GM18505 (cell line): ENCODE measurements around the gene GPC5.

Experiments used
- ATAC-seq: cut with Tn5 transposase; IDR thresholded peaks from one replicate; pipeline ENCODE4 v1.9.1; 2021; ENCODE audit not compliant: unreplicated experiment
- POLR2A ChIP-seq: IDR thresholded peaks from 4 replicates; pipeline ENCODE4 v1.6.1; 2011; ENCODE audit warnings: borderline replicate concordance; ENCODE audit not compliant: insufficient read depth, insufficient read length; ENCODE audit errors: extremely low read depth

The GPC5 gene

GRCh38 chr13:91523116-91523515 lies 124.7 kb downstream of the GPC5 start:
- ATAC-seq = no peak
- no peak for TF ChIP-seq POLR2A

- ATAC-seq = no peak
- no peak for TF ChIP-seq POLR2A
Measured at GRCh38 chr13:91526543-91527033, 128.2 kb downstream of the GPC5 start.

DNA sequence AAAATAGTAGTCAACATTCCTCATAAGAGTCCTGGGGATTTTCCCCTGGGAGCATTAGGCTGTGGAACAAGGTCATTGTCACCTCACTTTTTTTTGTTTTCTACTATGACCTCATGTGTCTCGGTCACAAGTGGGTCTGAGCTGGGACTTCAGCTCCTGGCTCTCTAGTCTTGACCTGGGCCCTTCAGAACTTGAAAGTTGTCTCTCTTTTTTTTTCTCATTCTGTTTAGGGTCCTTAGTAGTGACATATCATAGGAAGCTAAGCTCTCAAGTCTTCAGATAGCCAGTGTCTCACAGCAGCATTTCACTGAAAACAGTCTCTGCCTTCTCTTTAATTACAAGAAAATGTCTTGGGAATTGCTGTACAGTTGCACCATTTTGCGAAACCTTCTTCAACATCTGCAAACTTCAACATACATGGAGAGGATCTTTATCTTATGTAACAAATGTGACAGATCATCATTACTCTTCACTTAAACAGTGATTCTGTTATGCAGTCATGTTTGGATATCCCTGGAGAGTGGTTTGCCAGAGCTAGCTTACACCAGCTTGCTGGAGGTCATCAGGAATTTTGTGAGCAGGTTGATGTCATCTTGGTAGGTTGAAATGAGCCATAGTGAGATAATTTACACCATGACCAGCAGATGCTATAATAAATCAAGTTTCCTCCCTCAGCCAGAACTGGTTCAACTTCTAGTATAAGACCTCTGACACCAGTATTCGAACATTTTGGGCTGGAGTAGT lies 131.5 kb downstream of the GPC5 start:
- no peak for ATAC-seq
- TF ChIP-seq POLR2A = no peak

- no peak for TF ChIP-seq POLR2A
Measured at GRCh38 chr13:91531646-91532045, 133.2 kb downstream of the GPC5 start.

DNA sequence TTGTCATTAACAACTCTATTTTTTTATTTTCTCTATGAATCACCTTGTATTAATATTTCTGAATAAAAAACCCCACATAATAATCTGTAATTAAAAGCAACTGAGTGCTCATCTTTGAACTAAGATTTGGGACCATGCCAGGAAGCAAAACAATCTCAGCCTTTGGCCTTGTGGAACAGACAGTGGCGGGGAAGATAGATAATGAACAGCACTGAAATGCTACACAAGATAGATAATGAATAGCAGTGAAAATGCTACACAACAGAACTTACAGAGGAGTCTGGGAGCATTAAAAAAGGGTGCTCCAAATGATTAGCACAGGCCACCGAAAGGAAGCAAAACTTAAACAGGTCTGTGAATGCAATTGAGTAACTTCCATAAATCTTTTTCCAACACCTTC lies 134.9 kb downstream of the GPC5 start:
- no peak for TF ChIP-seq POLR2A
- ATAC-seq = no peak

More at GRCh38 chr13:91531646-91532045, 133.2 kb downstream of the GPC5 start:
- no peak for ATAC-seq

GRCh38 chr13:91534996-91535395 lies 136.6 kb downstream of the GPC5 start:
- ATAC-seq = no peak
- TF ChIP-seq POLR2A = no peak

DNA sequence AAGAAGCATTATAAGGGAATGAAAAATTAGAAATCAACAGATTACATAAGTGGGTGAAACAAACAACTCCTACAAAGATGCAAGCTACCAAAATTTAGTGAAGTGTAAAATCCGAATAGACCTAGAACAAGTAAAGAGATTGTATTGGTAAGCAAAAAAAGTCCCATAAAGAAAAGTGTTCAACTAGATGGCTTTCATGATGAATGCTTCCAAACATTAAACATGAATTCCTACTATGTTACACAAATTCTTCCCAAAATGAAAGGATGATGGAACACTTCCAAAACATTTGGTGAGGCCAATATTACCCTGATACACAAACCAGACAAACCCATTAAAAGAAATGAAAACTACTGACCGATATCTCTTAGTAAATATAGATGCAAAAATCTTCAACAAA lies 139.0 kb downstream of the GPC5 start:
- no peak for TF ChIP-seq POLR2A
- no peak for ATAC-seq

- no peak for TF ChIP-seq POLR2A
- no peak for ATAC-seq
Measured at GRCh38 chr13:91539286-91540157, 141.1 kb downstream of the GPC5 start.

GRCh38 chr13:91540158-91540736 lies 141.8 kb downstream of the GPC5 start:
- no peak for ATAC-seq
- no peak for TF ChIP-seq POLR2A

DNA sequence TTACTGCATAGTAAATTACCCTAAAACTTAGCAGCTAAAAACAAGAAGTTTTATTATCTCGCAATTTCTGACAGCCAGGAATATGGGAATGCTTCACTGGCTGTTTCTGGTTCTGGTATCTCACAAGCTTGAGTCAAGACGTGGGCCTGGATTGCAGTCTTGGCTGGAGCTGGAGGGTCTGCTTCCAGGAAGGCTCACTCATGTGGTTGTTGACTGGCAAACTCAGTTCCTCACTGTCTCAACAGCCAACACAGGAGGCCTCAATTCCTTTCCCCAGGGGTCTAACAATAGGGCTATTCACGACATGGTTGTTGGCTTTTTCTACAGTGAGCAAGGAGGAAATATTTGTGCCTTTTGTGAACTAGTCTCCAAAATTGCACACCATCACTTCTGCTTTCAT lies 146.3 kb downstream of the GPC5 start:
- no peak for ATAC-seq
- TF ChIP-seq POLR2A = no peak

DNA sequence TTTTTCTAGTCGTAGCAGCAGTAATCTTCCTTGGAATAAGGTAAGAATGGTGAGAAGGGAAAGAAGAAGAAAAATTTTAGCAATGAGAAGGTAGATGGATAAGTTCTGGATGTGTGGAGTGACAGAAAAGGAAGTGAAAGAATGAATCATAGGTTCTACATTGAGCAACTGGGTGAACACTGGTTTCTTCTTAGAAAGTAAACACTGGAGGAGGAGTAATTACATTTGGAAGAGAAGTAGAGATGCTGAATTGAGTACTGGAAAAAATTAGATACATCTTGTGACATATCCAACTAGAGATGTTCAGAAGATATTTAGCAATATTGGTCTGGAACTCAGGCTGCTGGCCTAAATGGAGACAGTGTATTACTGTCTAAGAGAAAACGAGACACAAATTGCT lies 148.5 kb downstream of the GPC5 start:
- ATAC-seq = no peak
- TF ChIP-seq POLR2A = no peak

DNA sequence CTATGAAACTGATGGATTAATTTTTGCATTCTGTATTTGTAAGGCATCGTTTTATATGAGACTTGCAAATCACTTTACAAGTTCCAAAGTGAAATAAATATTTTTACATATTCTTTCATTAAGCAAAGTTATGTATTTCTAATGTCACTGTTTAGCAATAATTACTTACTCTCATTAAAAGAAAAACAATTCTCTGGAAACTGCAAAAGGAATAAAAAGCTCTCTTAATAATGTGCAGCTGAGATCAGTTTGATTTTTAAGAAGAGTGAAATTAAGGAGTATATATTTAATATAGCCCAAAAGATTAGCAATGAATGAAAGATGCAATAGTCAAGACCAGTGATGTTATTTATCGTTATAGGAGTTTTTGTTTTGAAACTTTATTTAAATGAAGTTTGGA lies 155.2 kb downstream of the GPC5 start:
- no peak for TF ChIP-seq POLR2A
- no peak for ATAC-seq

- ATAC-seq = no peak
- no peak for TF ChIP-seq POLR2A
Measured at GRCh38 chr13:91554101-91554500, 155.7 kb downstream of the GPC5 start.

- TF ChIP-seq POLR2A = no peak
- ATAC-seq = no peak
Measured at GRCh38 chr13:91557328-91558090, 159.1 kb downstream of the GPC5 start.

GRCh38 chr13:91563799-91564198 lies 165.4 kb downstream of the GPC5 start:
- no peak for TF ChIP-seq POLR2A
- ATAC-seq = no peak
